Skin of body (tissue), 2 donors: ENCODE measurements around the gene ANO4. TPM values are rescaled to one million over a fixed set of nuclear protein-coding genes. Genes with fewer than 3 reads are reported as not detected.
"Not testable (repeated sequence)": the region's sequence is repeated elsewhere in the genome, so short reads cannot be mapped to it uniquely, and the experiment has no call there.

Source experiments
- DNase-seq: peaks from one replicate; lab custom pipeline; 2025; lab: John Stamatoyannopoulos, UW
- total RNA-seq: library from RNA; depleted of rRNA; stranded (reverse); fragments of >200 nt; gene quantifications from one replicate; pipeline ENCODE4 v1.2.3, GENCODE V29; 2014

Gene ANO4
- total RNA-seq, 1 donor from 2014 or later, result 0.20 TPM

DNA sequence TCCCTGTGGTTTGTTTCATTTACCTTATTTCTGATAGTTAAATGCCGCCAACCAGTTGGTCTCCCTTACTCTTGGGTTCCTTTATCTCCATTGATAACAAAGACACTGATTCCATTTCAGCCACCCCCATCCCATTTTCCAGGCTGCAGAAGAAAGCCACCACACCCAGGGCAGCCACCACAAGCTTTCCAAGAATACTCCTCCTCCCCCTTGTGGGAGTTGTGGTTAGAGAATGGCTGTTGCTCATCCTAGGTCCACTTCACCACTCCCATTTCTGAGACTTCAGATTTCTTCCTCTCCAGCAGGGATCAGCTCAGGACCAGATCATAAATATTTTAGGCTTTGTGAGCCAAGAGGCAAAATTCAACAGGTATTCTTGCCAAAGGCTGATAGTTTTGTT, 73.9 kb downstream of the ANO4 start:
- no peak for DNase-seq

DNA sequence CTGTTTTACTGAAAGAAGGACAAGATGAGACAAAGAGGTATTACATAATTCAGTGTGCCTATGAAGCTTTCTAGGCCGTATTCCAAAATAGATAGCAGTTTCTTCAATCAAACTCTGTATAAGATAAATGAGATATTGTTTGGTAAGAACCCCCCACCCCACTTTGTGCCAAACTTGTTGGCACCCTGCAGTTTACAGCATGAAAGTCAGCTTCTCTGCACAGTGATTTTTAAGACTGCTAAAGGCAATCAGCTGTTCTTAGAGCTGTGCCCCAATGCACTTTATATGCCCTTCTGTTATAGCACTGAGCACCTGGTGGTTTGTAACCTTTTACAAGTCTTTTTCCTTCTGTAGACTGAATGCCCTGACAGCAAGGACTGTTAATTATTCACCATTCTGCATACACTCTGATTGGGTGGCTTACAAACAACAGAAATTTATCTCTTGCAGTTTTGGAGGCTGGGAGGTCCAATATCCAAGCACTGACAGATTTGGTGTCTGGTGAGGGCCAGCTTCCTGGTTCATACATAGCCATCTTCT, 76.7 kb downstream of the ANO4 start:
- no peak for DNase-seq

DNA sequence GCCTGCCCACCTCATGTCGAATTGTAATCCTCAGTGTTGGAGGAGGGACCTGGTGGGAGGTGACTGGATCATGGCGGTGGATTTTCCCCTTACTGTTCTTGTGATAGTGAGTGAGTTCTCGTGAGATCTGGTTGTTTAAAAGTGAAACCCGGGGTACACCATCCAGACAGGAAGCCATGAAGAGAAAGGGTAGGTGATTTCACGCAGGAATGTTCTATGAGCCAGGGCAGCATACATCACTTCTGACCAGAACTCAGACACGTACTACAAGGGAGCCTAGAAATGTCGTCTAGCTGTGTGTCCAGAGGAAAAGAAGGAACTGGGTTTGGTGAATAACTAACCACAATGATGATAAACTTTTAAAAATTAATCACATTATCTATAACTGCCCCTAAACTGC, 80.6 kb downstream of the ANO4 start:
- DNase-seq, result no peak

DNA sequence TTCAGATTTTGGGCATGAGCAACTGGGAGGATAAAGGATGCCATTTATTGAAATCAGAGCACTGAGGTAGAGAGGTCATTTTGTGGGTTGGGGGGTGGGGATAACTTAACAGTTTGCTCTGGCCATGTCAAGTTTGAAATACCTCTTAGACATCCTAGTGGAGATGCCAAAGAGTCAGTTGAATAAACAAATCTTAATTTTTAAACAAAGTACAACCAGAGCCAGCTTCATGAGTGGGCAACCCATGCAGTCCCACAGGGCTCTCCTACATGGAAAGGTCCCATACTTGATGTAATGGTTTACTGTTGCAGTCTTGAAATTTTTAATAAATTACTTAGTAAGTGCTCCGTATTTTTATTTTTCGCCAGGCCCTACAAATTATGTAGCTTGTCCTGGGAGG, 81.2 kb downstream of the ANO4 start:
- DNase-seq, result no peak

DNA sequence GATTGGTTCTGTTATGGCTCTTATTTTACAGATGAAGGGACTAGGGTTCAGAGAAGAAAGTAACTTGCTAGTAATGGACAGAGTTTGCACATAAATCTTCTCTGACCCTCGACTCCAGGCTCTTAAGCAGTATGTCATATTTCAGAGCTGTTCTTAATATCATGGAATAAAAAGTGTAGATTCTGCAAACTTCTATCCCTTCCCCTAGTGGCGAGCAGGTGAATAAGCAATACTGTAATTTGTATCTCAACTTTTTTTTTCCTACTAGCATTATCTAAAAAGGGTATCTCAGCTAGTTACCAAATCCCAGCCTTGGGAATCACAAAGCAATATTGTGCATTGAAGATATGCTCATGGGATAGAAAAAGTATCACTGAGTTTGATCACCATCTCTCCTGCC, 83.2 kb downstream of the ANO4 start:
- DNase-seq, result no peak

DNA sequence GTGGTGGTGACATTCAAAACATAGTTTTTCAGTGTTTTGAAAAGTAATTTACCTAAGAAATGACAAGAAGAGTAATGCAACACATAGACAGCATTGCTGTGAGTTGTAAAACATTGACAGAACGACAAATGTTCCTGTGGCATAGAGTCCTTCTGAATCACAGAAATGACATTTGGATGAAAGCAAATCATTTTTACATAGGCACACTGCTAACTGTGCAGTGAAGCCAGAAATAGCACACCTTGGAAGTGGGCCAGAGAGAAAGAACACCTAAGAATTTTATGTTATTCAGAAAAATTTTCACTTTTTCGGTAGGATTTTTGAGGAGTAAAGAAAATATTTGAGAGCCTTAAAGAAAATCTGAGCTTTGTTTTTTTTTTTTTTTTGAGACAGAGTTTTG, 100.6 kb downstream of the ANO4 start:
- DNase-seq, result no peak

DNA sequence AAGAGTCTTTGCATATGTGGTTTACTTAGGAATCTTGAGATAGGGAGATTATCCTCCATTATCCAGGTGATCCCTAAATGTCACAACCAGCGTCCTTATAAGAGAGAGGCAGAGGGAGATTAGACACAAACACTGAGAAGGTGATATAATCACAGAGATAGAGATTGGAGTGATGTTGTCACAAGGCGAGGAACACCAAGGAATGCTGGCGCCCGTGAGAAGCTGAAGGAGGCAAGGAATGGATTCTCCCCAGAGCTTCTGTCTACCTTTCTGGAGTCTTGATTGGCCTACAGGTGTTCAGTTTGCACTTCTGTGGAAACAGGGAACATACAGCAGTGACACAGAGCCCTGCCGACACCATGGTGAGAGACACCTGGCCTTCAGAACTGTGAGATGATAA, 101.6 kb downstream of the ANO4 start:
- DNase-seq, result no peak

DNA sequence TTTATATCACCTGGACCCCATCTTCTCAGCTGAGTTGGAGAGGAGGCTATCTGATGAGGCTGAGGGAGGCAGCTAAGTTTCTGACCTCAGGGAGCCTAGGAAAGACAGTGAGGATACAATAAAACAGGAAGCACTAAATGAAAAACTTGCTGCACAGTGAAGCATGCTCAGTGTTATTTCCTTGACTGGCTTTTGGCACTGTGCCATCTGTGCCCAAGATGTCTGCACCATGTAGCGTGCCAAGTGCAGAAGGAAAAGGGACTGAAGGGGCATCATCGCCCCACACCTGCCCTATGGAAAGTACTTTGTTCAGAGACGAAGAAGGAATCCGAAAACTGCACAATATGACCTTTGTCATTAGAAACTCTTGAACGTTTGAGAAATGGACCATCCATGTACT, 102.7 kb downstream of the ANO4 start:
- no peak for DNase-seq

DNA sequence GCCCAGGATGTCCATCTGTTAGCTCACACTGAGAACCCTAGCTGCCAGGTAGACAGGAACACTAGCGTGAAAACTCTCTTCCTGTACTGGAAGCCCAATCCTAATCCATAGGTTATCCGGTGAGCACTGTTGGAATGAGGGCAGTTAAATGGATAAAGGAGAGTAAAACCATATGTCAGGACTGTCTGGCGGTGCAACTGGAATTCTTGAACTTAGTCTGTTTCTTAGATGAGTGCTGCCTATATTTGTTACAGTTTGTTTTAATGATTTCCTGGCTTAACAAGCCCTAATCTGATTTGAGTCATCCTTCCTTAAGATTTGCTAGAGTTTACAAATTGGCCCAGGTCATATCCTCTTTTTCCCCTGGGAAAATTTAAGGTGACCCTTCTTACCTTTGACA, 104.7 kb downstream of the ANO4 start:
- no peak for DNase-seq

DNA sequence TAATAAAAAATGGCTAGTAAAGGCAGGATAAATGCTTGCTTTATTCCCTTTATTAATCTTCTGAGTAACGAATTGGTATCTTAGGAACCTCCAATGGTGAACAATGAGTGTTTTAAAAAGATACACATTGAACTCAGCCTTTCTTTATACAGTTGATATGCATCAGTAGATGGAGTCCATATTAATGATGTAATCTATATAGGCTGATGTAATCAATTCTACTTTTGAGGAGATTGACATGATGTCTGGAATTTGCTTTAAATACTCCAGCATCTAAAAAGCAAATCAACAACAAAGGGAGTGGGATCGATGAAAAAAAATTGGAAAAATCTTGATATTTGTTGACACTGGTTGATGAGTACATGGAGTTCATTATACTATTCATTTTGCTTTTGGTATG, 106.2 kb downstream of the ANO4 start:
- no peak for DNase-seq

DNA sequence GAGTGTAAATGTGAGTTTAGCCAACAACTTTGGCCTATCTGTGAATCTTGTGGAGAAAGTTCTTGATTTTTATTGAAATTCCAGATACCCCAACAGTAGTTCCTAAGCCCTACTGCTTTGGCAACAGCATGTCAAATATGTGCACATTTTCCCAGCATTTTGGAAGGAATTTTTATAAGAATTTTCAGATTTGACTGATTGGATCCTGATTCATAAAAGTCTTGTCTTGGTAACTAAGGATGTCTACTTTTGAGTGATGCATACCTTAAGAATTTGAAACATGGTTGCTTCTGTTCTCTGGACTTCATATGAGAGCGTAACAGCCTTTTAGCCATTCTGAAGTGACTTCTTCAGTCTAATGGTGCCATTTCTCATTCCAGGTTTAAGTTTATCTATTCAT, 106.7 kb downstream of the ANO4 start:
- DNase-seq, result no peak

DNA sequence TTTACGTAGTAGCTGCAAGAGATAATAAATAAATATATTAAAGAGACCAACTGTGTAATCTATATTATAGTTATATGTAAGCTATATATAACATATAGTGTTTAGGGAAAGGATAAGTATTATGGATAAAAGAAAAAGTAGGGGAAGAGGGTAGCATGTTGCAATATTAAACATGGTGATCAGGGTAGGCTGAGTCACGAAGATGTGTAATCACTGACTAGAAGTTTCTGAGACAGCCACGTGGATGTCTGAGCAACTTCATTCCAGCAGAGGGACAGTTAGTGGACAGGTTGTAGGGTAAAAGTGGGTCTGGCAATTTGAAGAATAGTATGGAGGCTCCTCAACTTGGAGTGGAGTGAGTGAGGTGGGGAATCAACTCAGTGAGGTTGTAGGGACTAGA, 109.7 kb downstream of the ANO4 start:
- DNase-seq, result no peak

DNA sequence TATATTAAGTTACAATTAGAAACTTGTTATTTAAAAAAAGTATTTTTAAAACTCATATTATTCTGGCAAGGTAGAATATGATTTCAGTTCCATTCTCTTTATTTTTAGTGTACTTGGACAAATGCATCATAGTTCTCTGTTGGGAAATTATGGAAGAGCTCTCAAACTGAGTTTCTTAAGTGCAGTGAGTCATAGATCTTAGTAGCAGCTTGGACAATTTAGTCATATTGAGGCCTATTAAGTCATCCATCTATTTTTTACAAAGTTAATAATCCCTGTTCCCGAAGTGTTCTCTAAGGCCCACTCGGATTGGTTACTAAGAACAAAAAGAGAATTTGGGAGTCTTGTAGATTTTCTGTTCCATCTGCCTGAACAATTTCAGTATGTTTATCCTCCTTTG, 113.9 kb downstream of the ANO4 start:
- DNase-seq, result no peak

DNA sequence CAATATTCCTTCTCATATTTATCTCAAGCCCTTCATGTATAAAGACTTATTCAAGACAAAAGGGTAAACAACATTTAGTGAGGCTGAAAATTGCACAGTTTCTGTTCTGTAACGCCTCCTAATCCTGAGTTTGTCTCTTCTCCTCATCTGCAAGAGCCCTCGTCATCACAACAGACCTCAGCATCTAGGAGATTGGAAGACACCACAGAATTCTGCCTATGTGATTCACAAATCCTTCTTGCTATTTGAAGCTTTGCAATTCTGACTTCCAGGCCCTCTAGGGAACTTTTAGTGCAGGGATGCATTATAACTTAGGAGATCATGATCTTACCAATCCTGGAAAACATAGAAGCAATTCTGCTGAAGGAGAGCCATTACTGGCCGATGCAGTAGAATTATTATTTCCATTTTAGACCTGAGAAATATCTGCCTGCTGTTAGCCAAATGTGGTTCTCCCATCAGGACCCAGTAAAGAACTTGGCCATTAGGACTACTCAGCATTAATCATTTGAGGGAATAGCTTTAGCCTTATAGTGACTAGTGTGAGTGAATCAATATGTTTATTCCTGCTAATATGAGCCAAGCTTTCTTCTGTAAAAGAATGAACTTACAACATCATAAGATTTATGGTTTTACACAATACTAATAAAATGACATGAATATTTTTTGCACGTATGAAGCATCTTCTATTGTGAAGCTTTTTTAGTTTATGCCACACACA, 119.5 kb downstream of the ANO4 start:
- DNase-seq, result no peak

DNA sequence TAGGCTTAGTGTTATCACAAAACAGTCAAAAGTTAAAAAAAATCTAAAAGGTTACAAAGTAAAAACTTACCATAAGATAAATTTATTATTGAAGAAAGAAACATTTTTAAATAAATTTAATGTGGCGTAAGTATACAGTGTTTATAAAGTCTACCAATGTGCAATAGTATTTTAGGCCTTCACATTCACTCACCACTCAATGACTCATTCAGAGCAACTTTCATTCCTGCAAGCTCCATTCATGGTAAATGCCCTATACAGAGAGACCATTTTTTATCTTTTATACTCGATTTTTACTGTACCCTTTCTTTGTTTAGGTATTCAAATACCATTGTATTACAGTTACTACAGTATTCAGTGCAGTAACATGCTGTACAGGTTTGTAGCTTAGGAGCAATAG, 124.5 kb downstream of the ANO4 start:
- DNase-seq, result no peak

DNA sequence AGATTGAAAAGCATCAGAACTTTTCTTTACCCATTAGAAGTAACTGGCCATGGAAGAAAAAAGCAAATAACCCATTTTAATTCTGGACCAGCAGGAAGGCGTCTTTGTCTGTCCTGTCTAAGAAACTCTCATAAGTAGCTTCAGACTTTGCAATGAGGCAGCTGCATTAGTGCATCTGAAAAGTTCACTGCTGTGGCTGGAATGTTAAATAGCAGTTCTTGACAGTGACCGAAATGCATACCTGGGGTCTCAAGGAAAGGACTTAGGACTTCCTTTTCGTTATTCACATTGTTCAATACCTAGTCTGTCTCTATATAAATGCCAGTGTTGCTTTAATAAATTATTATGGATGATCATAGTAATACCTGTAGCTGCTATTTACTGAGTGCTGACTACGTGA, 125.9 kb downstream of the ANO4 start:
- no peak for DNase-seq

DNA sequence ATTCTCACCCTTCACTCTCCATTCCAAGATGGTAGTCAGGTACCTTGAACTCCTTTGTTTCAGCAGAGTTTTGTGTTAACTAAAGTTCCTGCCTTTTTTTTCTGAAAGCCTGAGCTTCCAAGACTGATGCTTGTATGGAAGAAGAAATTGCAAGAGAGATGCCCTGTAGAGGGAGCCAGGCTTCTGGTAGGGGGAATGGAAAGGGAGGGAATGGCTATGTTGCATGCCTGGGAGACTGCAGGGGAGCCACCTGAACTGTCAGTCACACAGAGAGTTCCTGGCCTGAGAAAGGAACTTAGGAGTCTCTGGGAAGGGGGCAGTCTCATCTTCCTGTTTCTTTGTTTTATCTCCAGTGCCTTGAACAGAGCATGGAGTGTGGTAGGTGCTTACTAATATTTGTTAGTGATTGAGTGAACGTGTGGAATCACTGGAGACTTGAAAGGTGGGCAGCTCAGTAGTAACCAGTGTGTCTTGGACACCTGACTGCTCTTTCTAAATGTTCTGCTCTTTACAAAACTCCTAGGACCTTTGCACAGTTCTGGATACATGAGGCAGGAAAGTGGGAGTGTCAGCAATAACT, 132.2 kb downstream of the ANO4 start:
- no peak for DNase-seq

DNA sequence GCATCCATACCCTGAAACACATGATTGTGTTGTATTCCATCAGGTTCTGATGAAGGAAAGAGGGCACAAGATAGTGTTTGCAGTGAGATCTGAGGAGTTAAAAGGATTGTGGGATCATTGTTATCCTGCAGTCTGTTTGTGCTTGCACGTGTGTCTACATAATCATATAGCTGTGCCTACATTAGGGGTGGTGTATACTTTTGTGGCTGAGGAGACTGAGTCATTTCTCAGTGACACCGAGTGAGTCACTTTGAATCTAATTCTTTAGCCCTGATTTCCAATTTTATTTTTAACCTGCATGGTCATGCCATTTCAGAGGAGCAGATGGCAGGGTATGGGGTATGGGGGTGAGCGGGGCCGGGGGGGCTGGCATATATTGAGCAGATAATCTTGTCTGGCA, 133.2 kb downstream of the ANO4 start:
- DNase-seq, result no peak

DNA sequence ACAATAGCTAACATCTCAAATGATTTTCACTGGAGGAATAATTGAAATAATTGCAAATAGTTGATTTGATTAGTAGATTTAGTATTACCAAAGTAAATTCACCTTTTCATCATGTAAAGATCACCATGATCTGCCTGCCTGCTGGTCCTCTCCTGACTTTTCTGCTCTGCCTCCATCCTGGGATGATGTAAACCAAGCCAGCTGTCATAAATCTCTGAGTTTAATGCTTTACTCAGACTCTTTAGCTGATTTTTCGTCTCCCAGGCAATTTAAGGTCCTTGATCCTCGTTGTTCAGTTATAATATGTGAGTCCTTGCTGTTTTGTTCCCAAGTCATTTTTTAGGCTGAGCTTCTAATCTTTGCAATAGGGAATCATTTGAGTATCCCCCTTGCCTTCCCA, 138.0 kb downstream of the ANO4 start:
- DNase-seq, result no peak

DNA sequence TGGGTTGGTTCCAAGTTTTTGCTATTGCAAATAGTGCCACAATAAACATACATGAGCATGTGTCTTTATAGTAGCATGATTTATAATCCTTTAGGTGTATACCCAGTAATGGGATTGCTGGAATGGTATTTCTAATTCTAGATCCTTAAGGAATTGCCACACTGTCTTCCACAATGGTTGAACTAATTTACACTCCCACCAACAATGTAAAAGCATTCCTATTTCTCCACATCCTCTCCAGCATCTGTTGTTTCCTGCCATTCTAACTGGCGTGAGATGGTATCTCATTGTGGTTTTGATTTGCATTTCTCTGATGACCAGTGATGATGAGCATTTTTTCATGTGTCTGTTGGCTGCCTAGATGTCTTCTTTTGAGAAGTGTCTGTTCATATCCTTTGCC, 139.0 kb downstream of the ANO4 start:
- not testable (repeated sequence) for DNase-seq

DNA sequence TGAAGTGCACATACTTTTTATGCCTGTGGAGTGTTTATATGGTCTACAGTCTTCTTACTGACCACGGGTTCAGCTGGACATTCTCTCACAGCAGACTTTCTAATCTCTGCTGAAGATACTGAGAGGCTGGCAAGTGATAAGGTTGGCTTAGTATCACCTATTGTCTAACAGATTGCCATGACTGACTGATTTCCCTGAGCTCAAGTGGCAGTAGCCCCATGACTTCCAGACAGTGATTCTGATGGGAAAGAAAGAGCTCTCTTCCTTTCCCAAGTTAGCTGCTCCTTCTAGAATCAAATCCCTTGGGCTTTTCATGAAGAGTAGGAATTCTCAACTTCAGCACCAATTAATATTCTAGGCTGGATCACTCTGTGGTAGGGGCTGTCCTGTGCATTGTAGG, 141.4 kb downstream of the ANO4 start:
- DNase-seq, result no peak

DNA sequence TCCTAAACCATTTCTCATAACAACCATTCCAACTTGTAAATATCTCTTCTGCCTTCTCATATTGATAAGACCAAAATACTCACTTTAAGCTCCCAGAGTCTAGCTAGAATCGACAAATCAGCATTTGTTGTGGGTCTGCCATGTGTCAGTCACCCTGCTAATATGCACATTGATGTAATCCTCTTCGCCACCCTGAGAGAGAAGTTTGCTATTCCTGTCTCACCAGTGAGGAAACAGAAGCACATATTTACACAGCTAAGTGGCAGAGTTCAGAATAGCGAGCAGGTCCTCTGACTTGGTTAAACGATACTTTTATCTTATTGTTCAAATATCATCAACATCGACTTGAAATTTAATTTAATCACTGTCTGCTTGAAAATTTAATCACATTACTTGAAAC, 142.1 kb downstream of the ANO4 start:
- DNase-seq, result no peak

DNA sequence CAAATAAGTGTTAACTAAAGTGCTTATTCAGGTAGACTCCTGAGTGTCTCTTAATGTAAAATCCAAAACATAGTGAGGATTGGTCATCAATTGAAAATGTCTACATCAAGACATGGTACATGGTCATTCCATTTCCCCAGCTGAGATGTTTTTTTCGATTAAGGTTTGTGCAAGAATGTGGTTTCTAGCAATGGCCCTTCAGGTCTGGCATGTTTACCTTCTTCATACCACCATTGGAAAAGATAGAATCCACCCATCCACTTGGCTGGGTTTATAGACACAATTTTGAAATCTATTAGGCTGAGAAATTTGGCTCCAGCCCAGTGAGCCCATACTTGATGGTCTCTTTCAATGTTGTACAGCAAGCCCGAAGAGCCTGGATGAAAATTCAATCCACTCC, 145.9 kb downstream of the ANO4 start:
- no peak for DNase-seq
